Limb (tissue), 2 donors: ENCODE data around the gene EPHA6.

Experiments
- DNase-seq, 2 donors: peaks; one replicate each; pipeline ENCODE4 v3.0.0-alpha.2; 2016; ENCODE audit errors: extremely low spot score in 2 of 2

The EPHA6 gene

GRCh38 chr3:97689962-97690361 is 875.6 kb downstream of the EPHA6 start:
- DNase-seq: no peak

- no peak for DNase-seq
These were observed 877.0 kb downstream of the EPHA6 start for GRCh38 chr3:97691354-97691753.

- no peak for DNase-seq
These were observed 878.0 kb downstream of the EPHA6 start for GRCh38 chr3:97692389-97692788.

GRCh38 chr3:97692831-97693230 is 878.4 kb downstream of the EPHA6 start:
- DNase-seq: no peak

GRCh38 chr3:97694876-97695275 is 880.5 kb downstream of the EPHA6 start:
- no peak for DNase-seq

DNA sequence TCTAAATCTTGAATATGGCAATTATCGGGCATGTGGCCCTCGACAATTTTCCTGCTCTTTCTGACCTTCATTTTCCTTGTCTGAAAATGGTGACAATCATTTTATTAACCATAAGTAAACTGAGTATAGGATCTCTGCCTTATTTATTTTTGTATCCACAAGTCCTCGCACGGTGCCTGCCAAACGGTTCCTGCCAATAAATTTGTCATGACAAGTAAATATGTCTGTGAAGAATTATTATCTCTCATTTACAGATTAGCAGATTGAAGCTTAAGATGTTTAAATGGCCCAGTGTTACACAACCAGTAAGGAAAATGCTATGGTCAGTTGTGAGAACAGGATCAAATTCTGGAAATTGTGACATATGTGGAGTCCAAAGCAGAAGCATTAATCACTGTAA is 884.3 kb downstream of the EPHA6 start:
- no peak for DNase-seq

GRCh38 chr3:97699889-97700288 is 885.5 kb downstream of the EPHA6 start:
- DNase-seq: no peak

DNA sequence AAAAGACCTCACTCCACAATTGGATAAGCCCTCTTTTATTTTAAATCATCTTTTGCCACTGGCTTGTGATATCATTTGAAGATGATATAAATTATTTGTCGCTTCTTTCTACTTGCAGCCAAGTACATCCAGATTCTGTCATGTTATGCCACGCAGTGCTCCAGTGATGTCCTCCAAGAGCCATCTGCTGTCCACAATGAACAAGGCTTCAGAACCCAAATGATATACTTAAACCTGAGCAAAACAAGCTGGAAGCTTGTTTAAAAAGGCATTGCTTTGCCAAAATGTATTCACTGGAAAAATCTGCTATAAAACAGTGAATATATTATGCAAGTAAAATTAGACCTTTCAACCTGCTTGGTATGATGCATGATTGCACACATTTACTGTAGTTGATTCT is 891.4 kb downstream of the EPHA6 start:
- DNase-seq: no peak

GRCh38 chr3:97706226-97706625 is 891.8 kb downstream of the EPHA6 start:
- no peak for DNase-seq

- DNase-seq: no peak
These were observed 897.3 kb downstream of the EPHA6 start for GRCh38 chr3:97711654-97712053.

DNA sequence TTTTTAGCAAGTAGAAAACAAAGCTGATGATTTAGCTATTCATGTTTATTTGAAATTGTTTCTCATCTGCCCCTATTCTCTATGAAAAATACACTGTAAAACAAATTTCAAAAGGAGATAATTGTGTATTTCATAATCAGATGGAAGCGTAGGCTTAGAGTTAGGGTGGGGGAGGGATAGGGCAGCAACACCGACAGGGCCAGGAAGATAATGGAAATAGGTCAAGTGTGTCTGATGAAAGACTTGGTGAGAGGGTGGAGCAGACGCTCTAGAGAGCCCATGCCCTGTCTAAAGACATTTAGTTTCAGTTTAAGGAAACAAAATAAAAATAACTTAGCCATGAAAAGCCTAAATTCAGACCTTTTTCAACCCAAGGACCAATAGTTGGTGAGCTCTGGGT is 898.5 kb downstream of the EPHA6 start:
- no peak for DNase-seq

DNA sequence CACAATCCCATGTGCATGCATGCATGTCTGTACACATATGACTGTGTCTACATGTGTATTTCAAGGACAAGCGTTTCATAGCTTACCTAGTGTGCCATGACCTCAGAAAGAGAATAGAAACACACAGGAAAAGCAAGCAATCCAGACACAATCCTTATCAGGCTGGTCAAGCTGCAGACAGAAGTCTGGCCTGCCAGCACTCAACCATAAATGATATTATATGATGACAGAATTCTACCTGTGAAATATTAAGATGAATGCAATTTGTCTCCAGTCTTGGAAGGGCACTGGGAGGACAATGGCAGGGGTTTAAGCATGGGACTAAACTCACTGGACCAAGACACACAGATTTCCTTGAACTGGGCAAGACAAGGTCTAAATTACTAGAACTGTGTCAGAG is 899.2 kb downstream of the EPHA6 start:
- DNase-seq: no peak

DNA sequence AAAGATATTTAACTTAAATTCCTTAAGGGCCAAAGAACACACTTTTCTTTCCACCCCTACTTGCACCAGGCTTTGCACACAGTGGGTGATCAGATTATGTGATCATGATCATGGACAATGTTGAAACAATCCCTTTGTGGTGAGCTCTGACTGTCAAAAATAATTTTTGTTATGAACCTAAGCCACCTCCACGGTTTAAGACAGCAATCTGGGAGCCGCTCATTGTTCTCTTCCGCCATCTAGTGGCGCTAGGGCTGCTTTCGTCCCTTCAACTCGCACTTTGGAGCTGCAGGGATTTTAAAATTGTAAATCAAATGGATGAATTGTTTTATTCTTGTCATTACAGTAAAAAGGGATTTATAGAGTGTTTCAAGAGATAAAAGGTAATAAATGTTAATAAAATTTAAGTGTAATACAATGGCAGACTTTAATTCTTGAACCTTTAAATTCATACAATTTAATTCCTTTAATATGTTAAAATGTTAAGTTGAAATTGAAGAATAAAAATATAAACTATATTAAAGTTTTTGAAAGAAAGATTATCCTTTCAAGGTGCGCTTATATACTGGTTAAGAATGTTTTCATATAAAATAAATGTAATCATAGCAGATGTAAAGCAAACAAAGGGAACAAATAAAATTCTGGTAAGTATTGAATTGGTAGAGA is 904.9 kb downstream of the EPHA6 start:
- DNase-seq: peak; percentile 72 to 79

GRCh38 chr3:97720417-97720816 is 906.0 kb downstream of the EPHA6 start:
- no peak for DNase-seq

DNA sequence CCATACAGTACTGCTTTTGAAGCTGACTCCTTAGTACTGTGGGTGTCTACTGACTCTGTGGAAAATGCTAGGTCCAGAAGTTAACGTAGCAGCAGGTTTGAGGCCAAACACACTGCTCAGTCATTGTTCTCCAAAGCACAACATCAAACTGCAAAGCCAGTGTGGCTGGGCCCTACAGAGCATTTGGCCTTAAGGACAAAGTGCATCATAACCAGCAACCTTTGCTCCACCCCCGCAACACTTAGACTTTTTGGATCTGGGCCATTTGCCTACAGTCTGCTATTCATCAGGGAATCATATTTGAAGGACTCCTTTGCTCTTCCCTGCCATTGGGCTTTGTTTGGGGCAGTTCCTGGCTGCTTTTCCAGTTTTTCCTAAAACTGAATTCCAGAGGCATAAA is 907.1 kb downstream of the EPHA6 start:
- no peak for DNase-seq

GRCh38 chr3:97736928-97737327 is 922.5 kb downstream of the EPHA6 start:
- DNase-seq: no peak

DNA sequence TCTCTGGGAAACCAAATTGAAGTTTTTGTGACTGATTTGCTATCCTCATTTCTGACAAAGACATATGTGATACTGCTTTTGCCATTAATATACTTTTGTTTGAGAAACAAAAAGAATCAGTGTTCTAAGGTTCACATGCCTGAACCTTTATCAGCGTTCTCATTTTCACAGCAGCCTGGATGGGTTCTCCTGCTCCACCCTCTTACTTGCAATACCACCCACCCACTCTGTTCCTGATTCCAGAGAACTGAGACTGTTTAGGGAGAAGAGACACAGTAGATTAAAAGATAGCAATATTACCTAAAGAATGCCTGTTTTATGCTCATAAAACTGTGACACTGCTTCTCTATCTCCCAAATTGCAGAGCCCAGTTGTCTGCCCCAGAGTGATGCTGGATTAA is 924.4 kb downstream of the EPHA6 start:
- no peak for DNase-seq

- no peak for DNase-seq
These were observed 927.6 kb downstream of the EPHA6 start for GRCh38 chr3:97742036-97742435.

GRCh38 chr3:97744289-97744688 is 929.9 kb downstream of the EPHA6 start:
- no peak for DNase-seq

DNA sequence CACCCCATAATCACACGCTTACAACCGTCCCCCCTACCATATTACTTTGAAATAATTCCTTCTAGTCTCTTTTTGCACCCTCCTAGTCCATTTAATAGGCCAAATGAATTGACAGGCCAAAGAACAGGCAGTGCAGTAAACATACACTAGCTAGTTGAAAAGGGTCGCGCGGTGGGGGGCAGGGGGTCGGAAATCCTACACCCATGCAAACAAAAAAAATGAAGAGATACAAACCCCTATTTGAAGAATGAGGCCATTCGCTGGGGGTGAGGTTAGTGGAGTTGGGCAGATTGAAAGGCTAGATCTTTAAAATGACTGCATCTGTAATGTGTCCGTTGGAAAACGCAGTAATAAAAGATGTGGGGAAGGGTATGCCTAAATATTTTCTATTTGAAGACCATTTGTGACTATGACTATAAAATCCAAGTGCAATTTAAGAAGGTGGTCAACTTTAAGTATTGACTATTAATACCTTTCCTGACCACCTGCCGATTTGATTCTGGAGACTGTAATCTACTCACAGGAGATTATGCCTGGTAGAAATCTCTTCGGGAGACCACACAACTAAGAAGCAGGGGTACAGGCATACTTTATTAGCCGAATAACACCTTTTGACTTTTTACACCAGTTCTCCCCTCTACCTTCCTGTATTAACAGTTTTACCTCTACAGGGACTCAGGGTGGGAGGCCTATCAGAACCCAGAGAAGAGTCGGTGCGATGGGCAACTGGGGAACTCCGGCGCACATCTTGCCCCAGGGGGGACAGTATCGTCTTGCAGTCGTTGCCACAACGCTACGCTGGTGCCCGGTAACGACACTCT is 949.4 kb downstream of the EPHA6 start:
- DNase-seq: peak in 1 of 2 donors; percentile 33

DNA sequence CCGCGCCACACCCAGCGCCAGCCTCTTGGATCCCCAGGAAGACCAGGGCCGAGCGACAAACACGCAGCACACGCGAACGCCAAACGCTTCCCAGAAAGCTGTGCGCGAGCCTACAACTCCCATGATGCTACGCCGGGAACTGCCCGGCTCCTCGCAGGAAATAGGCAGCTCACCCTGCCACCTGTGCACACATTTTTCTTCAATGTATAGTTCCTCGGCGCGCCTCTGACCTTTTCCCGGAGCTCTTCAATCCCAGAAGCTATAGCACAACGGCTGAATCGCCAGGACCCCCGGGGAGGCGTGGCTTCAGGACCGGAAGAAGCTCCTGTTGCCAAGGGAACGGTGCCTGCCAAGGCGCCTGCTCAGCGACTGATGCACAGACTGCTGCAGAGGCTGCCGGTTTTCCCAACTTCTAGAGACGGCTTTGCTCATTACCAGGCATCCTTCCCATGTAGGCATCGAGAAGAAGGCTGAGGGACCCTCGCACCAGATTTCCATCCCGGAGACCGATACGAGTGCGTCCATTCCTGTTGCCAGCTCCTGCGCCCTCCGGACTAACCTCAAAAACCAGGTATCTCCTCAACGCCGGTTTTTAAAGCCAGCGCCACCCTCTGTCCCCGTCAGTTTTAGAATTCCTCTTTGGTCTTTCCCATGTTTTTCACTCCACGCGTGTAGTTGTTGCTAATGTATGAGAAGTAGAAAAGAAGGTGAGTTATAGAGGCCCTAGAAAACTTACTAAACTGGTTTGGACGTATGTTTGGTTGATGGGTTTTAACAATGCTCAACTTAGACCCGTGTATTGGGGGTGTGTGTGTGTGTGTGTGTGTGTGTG is 950.2 kb downstream of the EPHA6 start, which contains the start of gene ARL6:
ARL6 (plus strand) TSS at position 352 of the 832 bp plus-strand sequence. CDS start 3,350 bp downstream, outside the sequence.
- peak; percentile 92 for DNase-seq

DNA sequence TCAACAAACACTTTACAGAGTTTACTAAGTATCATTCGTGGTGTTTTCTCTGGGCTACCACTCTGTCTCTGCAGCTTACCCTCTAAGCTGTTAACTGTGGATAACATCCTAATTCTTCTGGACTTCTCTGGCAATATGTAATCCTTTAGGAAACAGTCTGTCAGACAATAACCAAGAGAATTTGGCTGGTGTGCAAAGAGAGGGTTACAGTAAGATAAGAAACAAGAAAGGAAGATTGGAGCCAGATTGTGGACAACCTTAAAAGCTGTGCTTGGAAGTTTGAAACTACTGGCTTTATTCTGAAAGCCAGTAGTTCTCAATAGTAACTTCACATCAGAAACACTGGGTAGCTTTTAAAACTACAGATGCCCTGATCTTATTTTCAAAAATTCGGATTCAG is 950.9 kb downstream of the EPHA6 start:
- no peak for DNase-seq
